CD1c-positive myeloid dendritic cell (primary cell): ENCODE measurements around the gene PET100.

Experiments used
- DNase-seq: peaks from one replicate; pipeline ENCODE4 v3.0.0-alpha.2; 2016; ENCODE audit errors: extremely low spot score

PET100 gene

GRCh38 chr19:7629347-7630054 is at the start of gene PET100, which contains the start of gene XAB2:
TSS of gene PET100 (plus strand) at chr19:7629793. CDS start at chr19:7629834, 41 bp downstream.
TSS of gene XAB2 (minus strand) at chr19:7629545. CDS start at chr19:7629527, 18 bp downstream.
- DNase-seq, result peak; percentile 99

DNA sequence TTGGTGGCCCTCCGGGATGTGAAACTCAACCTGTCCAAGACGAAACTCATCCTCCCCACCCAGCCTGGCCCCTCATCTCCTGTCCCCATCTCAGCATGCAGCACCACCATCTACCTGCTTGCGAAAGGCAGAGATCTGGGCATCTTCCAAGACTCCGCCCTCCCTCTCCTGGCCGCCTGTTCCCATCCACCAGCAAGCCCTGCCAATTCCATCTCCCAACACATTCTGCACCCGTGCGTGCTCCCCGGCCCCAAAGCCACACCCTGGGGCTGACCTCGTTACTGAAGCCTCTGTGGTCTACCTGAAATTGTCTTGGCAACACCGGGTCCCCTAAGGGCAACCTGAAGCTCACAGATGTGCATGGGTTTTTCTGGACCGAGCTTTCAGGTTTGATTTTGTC is 47.1 kb upstream of the PET100 start:
- no peak for DNase-seq

- no peak for DNase-seq
These were observed 39.8 kb upstream of the PET100 start for GRCh38 chr19:7589822-7590221.

- no peak for DNase-seq
These were observed 39.3 kb upstream of the PET100 start for GRCh38 chr19:7590256-7590655.

- DNase-seq, result peak; percentile 9
These were observed 34.0 kb upstream of the PET100 start, which contains the start of gene CAMSAP3 for GRCh38 chr19:7595466-7596133. TSS of gene CAMSAP3 (plus strand) at chr19:7595863. CDS start at chr19:7596003, 140 bp downstream.

- no peak for DNase-seq
These were observed 33.2 kb upstream of the PET100 start for GRCh38 chr19:7596211-7596937.

DNA sequence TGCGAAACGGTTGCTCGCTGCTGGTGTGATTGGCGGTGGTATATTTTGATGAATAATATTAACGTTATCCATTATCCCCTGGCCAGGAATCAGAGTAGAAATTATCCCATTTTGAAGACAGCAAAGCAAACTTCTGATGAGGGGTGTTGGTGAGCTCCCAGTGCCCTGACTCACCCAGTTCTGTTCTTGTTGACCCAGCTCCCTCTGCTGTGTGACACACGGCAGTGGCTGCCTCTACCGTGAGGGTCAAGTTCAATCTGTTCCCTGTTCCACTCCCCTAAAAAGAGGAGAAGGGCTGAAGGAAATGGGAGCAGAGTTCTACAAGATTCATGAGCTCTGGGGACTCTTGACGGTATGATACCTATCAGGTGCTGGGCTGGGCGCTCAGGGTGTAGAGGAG is 31.9 kb upstream of the PET100 start:
- DNase-seq, result no peak

DNA sequence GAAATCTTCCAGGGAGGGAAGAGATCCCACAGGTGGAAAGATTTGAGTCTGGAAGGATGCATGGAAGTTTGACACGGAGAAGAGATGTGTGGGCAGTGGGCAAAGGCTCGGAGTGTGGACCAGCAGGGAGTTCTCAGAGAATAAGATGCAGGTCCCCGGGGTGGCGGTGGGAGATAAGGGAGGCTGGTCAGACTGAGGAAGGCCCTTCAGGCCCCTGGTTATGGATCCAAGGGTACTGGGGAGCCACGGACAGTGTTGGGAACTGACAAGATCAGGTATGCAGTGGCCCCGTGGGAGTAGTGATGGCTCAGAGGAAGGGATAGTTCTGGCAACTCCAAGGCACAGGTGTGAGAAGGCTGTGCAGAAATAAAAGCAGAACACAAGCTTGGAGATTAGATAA is 31.4 kb upstream of the PET100 start:
- no peak for DNase-seq

GRCh38 chr19:7600721-7601120 is 28.9 kb upstream of the PET100 start:
- DNase-seq, result no peak

DNA sequence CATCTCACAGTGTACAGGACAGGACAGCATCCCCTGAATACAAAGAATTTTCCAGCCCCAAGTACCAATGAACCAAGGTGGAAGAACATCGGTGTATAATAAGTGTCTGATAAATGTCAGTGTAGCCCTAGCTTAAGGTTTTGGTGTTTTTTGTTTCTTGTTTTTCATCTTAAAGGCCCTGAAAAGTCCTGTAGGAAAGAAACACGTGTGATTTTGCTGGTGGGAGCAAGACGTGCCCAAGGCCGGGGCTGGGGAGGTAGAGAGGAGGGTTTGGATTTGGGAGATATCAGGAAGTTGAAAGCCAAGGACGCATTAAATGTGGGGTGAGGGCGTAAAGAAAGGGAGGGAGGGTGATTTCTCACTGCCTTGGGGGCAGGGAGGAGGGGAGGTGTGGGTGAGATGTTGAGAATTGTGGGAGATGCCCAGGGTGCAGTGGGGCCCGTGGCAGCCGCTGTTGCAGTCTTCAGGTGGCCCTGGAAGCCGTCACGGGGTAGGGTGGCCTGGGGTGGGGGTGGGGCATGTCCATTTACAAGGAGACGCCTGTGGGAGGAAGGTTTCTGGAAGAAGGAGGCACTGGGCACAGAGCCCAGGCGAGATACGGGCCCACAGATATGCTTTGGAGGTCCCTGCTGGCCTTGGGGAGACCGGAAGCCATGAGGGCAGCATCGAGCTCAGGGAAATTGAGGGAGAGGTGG is 27.2 kb upstream of the PET100 start:
- no peak for DNase-seq

- no peak for DNase-seq
These were observed 26.6 kb upstream of the PET100 start for GRCh38 chr19:7602935-7603497.

DNA sequence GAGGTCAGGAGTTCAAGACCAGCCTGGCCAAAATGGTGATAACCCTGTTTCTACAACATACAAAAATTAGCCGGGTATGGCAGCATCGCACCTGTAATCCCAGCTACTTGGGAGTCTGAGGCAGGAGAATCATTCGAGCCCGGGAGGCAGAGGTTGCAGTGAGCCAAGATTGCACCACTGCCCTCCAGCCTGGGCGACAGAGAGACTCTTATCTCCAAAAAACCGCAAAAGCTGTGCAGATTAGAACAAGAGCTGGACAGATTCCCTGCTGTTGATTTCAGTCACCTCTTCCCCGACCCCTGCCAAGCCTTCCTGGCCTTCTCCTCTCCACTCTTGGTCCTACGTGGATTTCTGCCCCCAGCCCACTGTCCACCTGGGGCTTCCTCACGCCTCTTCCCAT is 25.7 kb upstream of the PET100 start:
- DNase-seq, result no peak

DNA sequence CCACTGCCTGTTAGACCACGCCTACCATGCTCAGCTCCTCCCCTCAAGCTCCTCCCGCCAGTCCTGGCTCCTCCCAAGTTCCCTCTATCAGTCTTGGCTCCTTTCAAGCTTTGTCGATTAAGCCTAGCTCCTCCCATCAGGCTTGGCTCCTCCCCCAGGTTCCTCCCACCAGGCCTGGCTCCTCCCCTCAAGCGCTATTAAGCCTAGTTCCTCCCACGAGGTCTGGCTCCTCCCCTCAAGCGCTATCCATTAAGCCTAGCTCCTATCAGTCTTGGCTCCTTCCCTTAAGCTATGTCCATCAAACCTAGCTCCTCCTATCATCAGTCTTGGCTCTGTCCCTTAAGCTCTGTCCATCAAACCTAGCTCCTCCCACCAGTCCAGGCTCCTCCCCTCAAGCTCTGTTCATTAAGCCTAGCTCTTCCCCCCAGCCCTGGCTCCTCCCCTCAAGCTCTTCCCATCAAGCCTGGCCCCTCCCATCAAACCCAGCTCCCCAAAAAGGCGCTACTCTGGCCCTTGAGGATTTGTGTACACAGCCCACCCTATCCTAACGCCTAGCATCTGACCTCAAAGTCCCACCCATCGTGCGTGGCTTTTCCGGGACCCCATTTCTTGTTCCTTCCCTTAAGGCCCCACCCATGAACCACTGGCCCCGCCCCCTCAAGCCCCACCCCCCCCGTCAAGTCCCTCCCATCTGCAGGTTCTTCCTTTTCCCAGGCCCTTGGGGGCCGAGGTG is 23.9 kb upstream of the PET100 start:
- peak; percentile 59 for DNase-seq

DNA sequence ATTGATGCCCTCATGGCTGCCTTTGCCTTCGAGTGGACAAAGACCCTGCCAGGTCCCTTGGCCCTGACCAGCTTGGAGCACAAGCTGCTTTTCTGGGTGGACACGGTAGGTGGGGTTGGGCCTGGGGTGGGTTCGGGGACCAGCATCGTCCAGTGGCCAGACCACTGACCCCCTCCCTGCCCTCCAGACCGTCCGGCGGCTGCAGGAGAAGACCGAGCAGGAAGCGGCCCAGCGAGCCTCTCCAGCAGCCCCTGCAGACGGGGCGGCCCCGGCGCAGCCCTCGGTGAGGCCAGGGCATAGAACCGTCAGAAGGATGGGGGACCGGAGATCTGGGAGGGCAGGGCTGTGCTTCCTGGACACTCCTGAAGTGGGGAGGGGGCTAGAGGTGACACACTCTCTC is 23.3 kb upstream of the PET100 start:
- no peak for DNase-seq

- DNase-seq, result no peak
These were observed 22.2 kb upstream of the PET100 start for GRCh38 chr19:7607212-7607873.

GRCh38 chr19:7607874-7608560 is 21.6 kb upstream of the PET100 start:
- no peak for DNase-seq

DNA sequence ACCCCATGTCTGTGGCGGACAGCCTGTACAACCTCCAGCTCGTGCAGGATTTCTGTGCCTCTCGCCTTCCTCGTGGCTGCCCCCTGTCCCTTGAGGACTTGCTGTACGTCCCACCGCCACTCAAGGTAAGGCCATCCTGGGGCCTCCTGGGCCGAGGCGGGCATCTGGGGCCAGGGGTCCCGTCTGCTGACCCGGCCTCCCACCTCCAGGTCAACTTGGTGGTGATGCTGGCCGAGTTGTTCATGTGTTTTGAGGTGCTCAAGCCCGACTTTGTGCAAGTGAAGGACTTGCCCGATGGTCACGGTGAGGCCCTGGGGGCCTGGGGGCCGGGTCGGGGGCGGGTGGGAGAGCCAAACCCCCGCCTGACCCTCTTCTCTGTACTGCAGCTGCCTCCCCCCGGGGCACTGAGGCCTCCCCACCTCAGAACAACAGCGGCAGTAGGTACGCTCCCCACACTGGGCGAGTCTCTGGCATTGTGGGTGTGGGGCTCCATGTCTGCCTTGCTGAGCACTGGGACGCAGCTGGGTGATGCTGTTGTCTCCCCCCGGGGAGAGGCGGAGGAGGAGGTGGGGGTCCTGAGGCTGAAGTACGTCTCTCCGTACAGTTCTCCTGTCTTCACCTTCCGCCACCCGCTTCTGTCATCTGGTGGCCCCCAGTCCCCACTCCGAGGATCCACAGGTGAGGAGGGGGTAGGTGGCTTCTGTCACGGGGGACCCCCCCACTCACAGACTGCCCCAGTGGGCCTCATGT is 18.9 kb upstream of the PET100 start:
- no peak for DNase-seq

DNA sequence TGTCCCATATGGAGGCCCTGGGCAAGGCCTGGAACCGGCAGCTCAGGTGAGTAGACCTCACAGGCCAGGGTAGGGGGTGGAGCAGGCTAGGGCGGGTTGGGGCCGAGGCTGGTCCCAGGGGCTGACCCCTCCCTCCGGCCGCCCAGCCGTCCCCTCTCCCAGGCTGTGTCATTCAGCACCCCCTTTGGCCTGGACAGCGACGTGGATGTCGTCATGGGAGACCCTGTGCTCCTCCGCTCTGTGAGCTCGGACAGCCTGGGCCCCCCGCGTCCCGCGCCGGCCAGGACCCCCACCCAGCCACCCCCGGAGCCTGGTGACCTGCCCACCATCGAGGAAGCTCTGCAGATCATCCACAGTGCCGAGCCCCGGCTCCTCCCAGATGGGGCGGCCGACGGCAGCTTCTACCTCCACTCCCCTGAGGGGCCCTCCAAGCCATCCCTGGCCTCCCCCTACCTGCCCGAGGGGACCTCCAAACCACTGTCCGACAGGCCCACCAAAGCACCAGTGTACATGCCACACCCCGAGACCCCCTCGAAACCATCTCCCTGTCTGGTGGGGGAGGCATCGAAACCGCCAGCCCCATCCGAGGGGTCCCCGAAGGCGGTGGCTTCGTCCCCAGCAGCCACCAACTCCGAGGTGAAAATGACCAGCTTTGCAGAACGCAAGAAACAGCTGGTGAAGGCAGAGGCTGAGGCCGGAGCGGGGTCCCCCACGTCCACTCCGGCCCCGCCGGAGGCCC is 17.9 kb upstream of the PET100 start:
- DNase-seq, result no peak
